HG03439 (cell line): ENCODE data around the gene TTC9.
"Not testable (repeated sequence)": the region's sequence is repeated elsewhere in the genome, so short reads cannot be mapped to it uniquely, and the experiment has no call there.

ENCODE experiments used
- ATAC-seq: cut with Tn5 transposase; IDR thresholded peaks from one replicate; pipeline ENCODE4 v1.9.1; 2021; ENCODE audit warnings: mild to moderate bottlenecking, moderate library complexity; ENCODE audit not compliant: unreplicated experiment

Gene TTC9

DNA sequence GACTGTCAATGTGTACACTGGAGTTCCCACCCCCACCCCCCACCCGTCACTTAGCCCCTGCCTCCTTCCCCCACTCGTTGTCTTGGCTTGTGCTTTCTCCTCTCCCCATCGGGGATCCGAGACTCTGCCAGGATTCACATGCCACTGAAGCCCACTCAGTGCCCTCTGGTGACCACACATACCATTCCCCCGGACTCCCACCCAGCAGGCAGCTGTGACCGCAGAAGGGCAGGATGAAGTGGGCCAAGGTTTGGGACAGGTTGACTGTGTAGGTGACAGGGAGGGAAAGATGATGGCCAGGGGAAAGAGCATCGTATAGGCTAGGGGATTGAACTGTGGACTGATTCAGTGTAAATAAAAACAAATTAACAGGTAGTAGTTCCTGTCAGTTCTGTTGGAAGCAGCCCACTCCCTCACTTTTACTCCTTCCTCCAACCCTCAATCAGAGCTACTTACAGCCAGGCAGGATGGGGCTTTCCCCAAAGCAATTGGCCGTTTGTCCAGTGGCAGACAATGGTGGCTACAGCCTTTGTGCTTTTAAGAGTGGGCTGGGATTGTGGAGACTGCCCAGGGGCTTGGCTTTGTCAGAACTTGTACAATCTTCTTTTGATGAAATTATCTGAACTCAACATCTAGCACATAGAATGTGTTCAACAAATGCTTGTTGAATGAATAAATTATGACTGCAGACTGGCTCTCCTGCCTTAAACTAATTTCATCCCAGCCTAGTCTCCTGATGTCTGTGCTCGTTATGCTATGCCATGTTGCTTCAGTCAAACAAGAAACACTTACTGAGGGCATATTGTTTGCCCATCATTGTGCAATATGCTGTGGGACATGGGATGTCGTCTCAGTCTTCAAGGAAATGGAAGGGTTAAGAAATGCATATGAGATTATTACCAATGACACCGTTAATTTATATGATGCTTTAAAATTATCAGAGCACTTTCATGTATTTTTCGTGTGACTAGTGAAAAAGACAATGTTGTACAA is 30.2 kb downstream of the TTC9 start:
- no peak for ATAC-seq

DNA sequence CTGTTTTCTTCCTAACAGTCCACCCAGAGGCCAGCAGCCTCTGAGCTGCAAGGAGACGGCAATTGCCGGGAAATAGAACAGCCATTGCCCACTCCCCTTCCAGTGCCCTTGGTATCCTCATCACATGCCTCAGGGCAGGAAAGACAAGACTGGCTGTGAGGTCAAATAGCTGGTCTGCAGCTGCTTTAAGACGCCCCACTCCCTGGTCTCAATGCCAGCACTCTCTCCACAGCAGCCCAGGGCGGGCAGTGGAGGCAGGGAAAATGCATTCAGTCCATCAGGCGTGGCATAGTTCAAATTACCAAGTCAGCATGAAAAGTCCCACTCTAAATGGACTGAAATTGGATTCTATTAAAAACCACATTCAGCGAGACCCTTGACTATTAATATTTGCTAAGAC is 35.6 kb downstream of the TTC9 start:
- no peak for ATAC-seq

DNA sequence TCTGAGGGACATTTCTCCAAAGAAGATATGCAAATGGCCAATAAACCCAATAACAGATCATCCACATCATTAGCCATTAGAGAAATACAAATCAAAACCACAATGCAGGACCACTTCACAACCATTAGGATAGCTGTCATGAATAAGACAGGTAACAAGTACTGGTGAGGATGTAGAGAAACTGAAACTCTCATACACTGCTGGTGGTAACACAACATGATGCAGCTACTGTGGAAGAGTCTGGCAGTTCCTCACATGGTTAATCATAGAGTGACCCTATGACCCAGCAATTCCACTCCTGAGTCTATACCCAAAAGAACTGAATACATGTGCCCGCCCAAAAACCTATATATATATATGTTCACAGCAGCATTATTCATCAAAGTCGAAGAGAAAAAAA is 39.0 kb downstream of the TTC9 start:
- ATAC-seq: no peak

DNA sequence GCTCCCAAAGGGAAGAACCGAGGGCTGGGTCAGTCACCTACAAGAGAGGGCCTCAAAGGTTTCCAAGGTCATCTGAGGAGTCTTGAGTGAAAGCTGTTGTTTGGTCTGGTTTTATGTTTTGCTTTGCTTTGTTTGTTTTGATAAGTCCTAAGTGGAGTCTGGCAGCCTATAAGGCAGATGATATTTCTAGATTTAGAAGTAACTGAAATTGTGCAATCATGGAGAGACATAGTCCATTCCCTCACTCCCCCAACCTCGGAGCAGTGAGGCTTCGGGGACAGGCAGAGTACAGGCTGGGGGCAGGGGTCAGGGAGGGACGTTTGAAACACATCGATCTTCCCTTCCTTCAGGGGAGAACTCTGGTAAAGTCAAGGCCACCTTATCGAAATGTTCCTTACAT is 42.3 kb downstream of the TTC9 start:
- ATAC-seq: no peak

DNA sequence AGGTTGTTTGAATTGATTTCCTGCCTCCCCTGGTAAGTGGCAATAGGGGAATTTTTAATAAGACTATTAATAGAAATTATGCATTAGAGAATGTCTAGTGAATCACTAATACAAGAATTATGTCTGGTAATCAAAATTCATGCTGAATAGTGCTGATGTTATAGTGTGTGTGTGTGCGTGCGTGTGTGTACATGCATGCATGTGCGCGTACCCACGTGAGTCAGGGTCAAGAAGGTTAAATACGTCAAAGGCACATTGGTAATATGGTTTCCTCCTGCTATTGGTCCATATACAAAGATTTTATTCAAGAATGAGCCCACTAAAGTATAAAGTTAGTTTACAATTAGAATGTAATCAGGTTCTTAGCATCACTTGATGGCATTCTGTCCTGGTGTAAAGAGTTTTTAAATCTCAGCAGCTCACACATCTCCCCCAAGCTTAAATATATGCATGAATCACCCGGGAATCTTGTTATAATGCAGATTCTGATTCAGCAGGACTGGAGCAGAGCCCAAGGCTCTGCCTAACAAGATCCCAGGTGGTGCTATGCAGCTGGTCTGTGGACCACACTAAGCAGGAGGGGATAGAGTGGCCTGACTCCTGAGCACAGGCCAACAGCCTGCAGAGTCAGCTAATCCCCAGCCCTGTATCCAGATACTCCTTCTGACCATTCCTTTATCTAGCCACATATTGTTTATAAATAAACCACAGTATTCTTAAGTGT is 43.9 kb downstream of the TTC9 start:
- ATAC-seq: no peak

DNA sequence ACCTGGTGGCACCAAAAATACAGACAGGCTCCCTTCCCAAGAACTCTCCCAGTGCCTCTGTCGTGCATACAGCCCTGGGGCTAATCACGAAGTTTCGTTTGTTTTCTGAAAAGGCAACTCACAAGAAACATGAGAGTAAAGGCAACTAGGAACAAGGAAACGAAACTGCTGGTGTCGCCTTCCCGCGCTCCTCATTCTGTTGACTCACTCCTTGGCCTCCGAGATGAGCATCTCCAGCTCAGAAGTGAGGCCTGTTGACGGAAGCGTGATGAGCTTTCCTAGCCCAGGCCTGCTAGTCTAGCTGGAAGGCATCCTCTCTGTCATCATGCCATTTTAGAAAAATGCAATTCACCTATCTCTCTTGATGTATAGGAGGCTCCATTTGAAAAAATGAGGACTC is 50.5 kb downstream of the TTC9 start:
- ATAC-seq: no peak

DNA sequence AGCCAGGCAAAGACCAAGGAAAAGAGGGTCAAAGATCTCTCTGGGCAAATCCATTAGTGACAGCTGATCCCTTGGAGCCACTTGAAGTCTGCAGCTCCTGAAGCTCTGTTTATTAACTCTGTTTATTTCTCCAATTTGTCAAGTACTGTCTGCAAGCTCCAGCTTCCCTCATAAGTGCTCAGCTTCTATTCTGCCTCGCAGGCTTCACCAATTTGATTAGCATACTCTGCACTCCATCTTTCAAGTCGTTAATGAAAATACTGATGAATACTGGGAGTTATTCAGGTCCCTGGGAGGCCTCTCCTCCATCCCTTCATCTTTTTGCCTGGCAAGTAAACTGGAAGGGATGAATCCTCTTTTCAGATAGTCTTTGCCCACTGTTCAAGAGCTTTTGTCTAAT is 54.3 kb downstream of the TTC9 start:
- no peak for ATAC-seq

DNA sequence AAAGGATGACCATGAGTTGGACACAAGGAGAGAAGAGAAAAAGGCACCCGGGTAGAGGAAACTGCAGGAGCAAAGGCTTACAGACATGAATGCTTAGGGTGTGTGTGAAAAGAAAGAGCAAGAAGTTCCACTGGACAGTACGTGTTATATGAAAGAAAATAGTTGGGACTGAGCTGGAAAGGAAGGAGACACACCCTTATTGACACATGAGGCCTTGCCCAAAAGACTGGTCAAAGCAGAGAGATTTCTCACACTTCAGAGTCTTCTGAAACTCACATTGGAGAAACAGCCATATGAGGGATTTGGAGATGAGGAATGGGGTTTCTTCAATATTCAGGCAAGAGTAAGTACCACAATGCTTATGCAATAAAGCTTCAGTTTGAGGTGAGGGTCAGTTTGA is 56.0 kb downstream of the TTC9 start:
- ATAC-seq: no peak

DNA sequence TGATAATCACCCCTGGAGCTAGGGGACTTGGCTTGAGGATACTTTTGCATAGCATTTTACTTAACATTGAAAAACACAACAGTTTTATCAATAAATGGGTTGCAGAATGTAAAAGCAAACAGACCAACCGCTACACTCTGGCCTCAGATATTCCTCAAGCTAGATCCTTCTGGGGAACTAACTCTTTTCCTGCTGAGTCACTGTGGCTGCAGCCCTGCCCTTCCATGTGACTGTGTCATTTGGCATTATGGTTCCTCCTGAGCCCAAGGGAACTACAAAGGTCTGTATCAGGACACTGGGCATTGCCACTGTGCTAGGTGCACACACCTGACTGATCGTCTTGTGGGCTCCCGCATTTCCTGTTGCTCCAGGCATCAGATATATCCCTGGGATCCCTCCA is 56.6 kb downstream of the TTC9 start:
- ATAC-seq: no peak

DNA sequence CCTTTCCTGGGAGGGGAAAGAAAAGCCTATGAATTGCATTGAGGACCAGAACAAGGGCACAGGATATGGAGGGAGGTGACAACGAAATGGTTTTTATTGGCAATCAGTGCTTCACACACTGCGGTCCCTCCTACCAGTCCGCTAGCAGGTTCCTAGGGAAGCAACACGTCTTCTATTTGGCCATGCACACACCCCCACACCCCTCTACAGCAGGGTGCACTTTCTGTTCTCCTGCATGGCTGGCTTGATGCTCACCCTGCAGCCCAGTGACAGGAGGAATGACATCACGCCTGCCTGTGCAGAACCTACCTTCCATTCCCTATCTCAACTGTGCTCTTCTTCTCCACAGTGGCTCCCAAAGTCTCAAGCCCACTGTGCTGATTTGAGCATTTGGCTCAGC is 57.9 kb downstream of the TTC9 start:
- ATAC-seq: no peak

DNA sequence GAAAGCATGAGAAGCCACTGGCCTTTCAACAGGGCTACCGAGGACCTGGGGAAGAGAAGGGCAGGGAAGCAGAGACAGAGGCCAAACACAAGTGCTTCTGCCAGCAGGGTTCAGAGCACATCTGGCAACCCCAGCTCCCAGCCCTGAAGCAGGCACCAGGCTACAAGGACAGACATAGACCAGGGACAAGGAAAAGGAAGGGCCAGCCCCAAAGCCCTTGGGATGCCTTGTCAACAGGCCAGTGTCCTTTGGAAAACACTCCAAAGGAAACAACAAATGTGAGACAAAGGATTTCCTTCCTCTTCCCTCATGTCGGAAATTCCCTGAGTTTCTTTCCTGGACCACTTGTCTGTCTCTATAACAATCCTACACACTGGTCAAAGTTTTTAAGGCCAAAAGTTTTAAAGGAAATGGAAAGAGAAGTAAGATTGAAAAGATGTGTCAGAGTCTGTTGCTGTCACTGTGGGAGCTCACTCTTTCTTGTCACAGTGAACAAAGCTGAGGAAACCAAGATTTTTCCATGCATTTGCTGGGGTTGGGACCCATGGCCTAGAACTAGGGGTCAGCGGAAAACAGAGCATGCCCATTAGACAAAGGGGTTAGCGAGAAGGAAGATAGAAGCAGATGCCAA is 59.4 kb downstream of the TTC9 start:
- ATAC-seq: no peak

DNA sequence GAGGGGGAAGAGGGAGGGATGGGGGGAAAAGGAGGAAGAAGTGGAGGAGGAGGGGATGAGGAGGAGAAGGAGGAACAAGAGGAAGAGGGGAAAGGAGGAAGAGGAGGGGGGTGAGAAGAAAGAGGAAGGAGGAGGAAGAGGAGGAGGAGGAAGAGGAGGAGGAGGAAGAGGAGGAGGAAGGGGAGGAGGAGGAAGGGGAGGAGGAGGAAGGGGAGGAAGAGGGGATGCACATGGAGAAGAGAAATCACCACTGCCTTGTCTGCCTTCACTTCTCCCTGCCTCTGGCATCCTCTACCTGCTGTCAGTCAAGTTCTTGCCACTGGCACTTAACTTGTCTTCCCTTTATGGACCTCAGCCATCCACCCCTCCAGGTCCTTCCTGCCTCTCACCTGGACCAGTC is 59.9 kb downstream of the TTC9 start:
- no peak for ATAC-seq

DNA sequence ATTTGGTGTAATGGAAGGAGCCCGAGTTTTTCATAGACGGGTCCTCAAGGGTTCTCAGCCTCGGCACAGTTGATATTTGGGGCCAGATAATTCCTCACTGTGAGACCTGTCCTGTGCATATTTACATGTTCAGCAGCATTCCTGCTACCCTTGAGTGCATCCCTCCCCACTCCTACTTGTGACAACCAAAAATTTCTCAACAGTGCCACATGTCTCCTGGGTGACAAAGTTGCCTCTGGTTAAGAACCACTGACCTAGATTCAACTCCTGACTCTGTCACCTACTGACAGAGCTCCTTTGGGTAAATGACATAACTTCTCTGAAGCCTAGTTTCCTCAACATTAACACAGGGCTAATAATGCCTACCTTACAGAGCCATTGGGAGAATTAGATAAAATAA is 60.4 kb downstream of the TTC9 start:
- ATAC-seq: no peak

DNA sequence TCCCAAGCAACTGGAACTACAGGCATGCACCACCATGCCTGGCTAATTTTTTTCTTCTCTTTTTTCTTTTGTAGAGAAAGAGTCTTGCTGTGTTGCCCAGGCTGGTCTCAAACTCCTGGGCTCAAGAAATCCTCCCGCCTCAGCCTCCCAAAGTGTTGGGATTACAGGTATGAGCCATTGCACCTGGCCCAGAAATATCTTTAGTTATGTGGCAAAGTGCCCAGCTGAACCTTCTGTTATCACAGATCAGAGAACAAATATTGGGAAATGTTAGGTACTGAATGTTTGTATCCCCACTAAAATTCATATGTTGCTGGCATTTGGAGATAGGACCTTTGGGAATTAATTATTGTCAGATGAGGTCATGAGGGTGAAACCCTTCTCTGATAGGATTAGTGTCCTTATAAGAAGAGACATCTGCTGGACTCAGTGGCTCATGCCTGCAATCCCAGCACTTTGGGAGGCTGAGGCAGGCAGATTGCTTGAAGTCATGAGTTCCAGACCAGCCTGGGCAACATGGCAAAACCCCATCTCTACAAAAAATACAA is 62.0 kb downstream of the TTC9 start:
- not testable (repeated sequence) for ATAC-seq

DNA sequence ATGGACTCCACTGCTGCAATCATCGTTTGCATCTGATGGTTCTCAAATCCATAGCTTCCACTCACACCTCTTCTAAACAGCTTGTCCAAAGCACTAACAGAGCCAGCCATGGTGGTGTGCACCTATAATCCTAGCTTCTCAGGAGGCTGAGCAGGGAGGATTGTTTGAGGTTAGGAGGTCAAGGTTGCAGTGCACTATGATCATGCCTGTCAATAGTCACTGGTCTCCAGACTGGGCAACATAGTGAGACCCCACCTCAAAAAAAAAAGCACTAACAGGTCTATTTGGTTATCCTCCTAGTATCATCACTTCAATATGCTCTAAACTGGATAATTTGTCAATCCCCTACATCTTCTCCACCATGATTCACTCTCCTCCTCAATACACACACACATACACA is 63.2 kb downstream of the TTC9 start:
- ATAC-seq: no peak

DNA sequence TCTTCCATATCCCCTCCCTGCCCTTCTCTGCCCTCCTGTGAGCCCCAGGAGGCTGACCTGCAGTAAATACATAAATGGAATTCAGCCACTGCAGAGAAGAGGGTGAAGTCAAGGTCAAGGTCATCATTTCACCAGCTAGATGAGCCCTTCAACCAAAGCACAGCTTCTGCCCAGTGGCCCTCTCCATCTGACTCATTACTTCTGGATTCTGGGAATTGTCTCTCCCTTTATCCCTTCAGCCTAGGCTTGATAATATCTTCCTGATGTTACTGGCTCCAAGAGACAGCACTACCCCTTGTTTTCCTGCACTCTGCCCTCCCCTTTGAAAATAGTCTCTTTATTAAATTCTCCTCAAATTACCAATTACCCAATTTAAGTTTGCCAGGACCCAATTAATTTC is 64.5 kb downstream of the TTC9 start:
- no peak for ATAC-seq

DNA sequence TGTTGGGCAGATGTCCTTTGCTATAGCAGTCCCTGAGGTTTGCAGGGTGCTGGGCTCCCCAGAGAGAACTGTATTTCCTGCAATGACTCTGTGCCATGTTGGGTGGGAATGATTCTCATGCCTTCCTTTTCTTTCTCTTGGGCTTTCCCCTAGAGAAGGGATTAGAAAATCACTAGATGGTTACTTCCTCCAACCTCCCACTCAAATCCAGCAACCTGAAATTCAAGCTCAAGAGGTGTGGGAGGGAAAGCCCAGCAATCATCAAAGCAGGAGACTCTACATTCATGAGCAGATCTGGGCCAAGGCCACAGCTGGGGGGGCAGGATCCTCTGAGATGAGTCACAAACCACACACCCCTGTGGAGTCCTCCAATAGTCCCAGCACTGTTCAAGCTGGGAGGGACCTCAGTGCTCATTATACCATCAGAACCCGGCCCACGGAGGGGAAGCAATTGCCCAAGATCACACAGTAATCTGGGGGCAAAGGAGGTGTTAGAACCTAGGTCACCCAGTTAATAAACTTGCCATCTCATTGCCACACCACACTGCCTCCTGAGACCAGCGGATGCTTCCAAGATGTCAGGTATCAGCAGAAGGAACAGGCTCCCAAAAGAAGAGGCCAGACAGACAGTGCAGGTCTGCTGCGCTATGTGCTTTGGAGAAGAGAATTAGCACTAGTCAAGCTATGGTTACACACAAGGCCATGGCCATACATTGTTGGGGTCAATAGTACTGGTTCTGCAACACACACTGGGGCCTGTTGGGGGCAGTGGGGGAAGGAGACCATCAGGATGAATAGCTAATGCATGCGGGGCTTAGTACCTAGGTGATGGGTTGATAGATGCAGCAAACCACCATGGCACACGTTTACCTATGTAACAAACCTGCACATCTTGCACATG is 65.7 kb downstream of the TTC9 start:
- ATAC-seq: peak; percentile 60

DNA sequence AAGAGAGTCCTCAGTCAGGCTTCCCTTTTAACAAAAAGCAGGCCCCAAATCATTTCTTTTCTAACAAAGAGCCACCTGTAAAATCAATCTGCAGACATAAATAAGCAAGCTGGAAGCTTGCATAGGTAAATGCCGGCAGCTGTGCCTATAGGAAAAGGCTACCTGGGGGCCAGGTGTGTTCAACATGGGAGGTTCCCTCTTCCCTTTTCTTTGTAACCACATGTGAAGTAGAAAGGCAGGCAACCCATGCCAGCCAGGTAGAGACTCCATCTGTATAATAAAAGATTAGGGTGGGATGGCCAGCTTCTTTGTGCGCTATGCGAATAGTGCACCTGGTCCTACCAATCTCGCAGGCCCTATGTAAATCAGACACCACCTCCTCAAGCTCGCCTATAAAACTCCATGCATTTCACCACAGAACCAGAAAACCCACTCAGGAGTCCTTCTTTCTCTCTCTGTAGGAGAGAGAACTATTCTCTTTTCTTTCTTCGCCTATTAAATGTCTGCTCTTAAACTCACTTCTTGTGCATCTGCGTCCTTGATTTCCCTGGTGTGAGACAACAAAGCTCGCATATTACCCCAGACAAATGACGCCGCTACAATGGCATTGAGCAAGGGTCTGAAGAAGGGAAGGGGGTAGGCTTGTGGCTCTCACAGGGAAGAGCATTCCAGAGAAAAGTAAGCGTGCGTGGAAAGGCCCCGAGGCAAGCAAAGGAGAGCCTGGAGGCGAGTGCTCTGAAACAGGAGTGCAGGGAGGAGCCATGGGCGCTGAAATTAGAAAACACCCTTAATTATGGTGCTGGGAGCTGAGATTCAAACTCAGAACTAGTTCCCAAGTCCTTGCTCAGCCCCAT is 67.2 kb downstream of the TTC9 start:
- ATAC-seq: no peak

DNA sequence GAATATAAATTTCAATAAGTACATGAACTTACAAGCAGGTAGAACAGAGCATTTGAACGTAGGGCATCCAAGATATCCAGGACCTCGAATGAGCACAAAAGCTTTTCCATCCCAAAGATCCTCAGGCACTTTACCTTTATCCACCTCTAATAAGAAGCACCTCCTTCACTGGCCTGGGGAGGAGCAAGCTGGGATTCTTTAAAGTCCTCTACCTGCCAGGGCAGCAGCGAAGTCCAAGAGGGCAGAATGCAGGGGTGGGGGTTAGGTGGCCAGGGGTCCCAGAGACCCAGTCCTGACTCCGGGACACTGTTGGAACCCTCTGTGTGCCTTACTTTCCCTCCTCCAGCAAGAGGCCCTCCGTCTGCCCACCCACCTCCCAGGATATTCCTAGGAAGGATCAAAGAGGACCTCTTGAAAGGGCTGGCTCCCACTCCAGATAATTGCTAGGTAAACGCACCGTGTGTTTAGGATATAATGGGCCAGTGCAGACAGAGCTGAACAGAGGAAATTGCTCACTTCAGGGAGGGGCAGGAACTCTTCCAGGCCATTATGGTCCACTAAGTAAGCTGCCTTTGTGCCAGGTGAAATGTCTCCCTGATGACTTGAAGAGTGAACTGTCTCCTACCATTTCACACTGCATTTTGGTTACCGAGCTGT is 68.1 kb downstream of the TTC9 start:
- ATAC-seq: no peak
